ENCODE data around the gene FMN2.
"Not testable (repeated sequence)": the region's sequence is repeated elsewhere in the genome, so short reads cannot be mapped to it uniquely, and the experiment has no call there.

The FMN2 gene

GRCh38 chr1:240139511-240139910, 47.8 kb downstream of the FMN2 start:
- no peak for DNase-seq (ENCODE audit: low read depth)

- DNase-seq (ENCODE audit: low read depth), result no peak
Measured at GRCh38 chr1:240145120-240145519, 53.4 kb downstream of the FMN2 start.

DNA sequence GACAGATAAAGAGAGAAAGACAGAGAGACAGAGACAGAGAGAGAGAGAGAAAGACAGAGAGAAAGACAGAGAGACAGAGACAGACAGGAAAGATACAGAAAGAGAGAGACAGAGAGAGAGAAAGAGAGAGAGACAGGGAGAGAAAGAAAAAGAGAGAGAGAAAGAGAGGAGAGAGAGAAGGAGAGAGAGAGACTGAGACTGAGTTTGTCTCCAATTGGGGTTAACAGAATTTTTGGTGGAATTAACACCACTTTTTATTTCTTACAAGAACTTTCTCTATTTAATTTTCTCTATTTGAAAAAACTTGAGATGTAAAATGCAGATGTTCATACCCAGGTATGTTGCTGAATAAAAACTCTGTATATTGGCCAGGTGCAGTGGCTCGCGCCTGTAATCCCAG, 56.6 kb downstream of the FMN2 start:
- no peak for DNase-seq (ENCODE audit: low read depth)

DNA sequence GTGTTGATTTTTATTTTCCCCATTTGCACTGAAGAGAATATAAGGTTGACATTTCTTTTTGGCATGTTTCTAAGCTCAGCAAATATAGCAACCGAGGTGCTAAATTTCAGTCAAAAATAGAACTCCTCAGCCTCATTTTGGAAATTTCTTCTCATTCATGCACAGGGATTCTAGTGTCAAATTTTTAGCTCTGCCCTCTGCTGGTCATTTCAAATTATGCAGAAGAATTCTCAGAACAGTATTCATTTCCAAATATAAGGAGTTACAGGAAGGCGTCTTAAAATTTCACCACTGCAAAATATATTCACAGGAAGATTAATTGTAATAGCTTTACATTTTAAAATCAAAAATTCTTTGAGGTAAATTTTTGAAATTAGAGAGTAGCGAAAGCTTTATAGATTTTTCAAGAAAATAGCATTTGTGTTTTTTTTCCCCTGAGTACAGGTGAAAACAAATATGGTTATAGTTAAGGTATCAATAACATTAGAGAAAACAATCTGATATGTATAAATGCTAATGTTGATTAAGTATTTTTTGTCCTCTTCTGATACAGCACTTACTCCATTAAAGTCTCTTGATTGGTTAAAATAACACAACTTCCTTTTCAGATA, 57.9 kb downstream of the FMN2 start:
- DNase-seq (ENCODE audit: low read depth), result no peak

GRCh38 chr1:240151136-240151735, 59.6 kb downstream of the FMN2 start:
- no peak for DNase-seq (ENCODE audit: low read depth)

- DNase-seq (ENCODE audit: low read depth), result no peak
Measured at GRCh38 chr1:240152611-240153297, 61.1 kb downstream of the FMN2 start.

- DNase-seq (ENCODE audit: low read depth), result no peak
Measured at GRCh38 chr1:240155605-240156004, 63.9 kb downstream of the FMN2 start.

DNA sequence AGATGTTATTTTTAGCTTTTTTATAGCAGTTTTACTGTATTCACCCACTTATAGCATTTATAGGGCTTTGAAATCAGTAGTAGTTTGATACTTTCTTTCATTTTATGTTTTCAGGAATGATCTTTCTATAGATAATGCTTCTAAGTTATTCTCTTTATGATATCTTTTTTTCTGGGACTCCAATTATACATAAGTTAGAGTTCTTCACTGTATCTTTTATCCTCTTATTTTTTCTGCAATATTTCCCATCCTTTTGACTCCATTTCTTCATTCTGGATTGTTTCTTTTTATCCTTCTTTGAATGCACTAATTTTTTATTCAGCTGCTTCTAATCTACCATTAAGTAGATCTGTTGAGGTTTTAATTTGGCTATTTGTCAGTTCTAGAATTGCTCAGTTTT, 73.1 kb downstream of the FMN2 start:
- DNase-seq (ENCODE audit: low read depth), result no peak

DNA sequence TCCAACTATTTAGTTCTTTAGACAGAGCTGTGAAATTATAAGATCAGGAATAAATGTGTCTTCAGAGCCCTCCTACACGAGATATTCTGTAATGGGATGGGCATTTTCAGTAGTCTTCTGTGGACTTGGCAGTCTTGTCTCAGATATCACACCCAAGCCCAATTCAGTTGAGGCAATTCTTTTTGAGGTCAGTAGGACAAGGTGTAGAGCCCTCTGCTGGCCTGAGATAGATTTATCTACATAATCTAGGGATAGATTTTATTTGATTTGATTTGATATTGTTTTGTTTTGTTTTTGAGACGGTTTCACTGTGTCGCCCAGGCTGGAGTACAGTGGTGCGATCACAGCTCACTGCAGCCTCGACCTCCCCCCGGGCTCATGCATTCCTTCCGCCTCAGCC, 77.5 kb downstream of the FMN2 start:
- no peak for DNase-seq (ENCODE audit: low read depth)

GRCh38 chr1:240170266-240170665, 78.6 kb downstream of the FMN2 start:
- no peak for DNase-seq (ENCODE audit: low read depth)

- no peak for DNase-seq (ENCODE audit: low read depth)
Measured at GRCh38 chr1:240170806-240171205, 79.1 kb downstream of the FMN2 start.

- no peak for DNase-seq (ENCODE audit: low read depth)
Measured at GRCh38 chr1:240171907-240172306, 80.2 kb downstream of the FMN2 start.

GRCh38 chr1:240173836-240174235, 82.2 kb downstream of the FMN2 start:
- no peak for DNase-seq (ENCODE audit: low read depth)

DNA sequence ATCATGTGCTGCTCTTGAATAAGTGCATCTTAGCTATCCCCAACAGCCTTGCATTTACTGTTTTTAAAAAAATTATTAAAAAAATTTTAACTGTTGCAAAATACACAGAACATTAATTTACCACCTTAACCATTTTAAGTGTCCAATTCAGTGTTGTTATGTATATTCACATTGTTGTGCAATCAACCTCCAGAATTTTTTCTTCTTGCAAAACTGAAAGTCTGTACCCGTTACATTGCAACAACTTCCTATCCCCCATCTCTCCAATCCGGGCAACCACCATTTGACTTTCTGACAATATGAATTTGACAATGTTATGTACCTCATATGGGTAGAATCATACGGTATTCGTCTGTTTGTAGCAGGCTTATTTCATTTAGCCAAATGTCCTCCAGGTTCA, 83.1 kb downstream of the FMN2 start:
- DNase-seq (ENCODE audit: low read depth), result no peak

GRCh38 chr1:240178366-240178765, 86.7 kb downstream of the FMN2 start:
- no peak for DNase-seq (ENCODE audit: low read depth)

GRCh38 chr1:240184682-240185081, 93.0 kb downstream of the FMN2 start:
- DNase-seq (ENCODE audit: low read depth), result not testable (repeated sequence)

DNA sequence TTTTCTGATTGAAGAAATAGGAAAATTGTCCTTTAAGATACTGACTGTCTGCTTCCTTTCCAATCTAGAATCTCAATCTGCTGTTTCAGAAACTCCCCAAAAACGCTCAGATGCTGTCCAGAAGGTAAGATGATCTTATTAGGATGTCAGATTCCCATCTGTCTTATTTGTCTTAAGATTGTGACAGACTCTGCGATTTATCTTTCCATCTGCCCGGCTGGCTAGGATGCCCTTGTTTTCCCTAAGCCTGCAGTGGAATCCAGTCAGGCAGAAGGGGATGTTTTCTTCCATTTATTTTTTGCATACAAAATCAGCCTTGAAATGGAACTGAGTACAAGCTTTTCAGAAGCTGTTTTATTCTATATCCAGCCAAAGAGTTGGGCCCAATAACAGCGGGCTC, 96.5 kb downstream of the FMN2 start:
- DNase-seq (ENCODE audit: low read depth), result no peak

DNA sequence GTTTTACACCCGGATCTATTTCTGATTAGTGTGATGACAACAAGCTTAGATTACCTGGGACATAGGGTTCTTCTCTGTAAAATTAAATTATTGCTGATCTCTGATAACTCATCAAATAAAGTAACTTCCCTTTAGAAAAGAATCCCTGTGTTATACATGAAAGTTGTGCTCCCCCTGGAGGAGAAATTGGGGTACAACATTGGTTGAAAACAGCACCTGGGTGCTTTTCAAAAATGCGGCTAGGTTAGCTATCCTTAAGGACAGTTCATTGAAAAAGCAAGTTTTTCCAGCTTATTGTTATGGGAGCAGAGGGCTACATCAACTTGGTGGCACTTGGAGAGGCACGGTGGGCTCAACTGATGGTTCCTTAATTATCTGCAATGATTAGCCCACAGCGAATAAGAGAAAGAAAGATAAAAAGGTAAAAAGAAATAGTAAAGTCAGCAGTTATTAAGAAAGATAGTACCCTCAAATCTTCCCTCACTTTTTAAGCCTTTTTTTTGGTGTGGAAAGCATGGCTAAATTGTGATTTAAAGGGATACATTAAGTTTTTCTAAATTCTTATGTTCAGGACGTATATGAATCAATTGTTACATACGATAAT, 97.8 kb downstream of the FMN2 start:
- no peak for DNase-seq (ENCODE audit: low read depth)

DNA sequence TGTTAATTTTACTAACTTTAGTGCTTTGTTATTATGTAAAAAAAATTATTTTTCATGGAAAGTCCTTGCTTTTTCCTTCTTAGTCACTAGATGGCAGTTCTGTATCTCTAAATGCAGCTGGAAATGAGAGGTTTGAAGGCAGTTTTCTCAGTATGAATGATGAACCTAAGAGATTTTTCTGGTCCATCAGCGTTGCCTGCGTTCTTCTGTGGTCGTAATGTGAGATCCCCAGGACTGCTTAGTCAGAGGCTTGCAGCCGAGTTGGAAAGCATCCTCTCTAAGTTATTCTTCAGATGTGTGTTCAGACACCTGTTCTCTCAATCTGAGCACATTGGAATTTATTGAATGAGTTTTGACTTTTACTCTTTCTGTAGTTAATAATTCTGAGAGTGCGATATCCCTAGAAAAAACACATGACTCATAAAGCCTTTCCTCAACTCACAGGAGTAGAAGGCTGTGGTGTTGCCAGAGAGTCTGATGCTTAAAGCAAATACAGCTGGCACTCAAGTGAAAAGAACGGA, 99.3 kb downstream of the FMN2 start:
- DNase-seq (ENCODE audit: low read depth), result no peak

- DNase-seq (ENCODE audit: low read depth), result no peak
Measured at GRCh38 chr1:240192851-240193250, 101.2 kb downstream of the FMN2 start.

- no peak for DNase-seq (ENCODE audit: low read depth)
Measured at GRCh38 chr1:240193679-240194078, 102.0 kb downstream of the FMN2 start.

DNA sequence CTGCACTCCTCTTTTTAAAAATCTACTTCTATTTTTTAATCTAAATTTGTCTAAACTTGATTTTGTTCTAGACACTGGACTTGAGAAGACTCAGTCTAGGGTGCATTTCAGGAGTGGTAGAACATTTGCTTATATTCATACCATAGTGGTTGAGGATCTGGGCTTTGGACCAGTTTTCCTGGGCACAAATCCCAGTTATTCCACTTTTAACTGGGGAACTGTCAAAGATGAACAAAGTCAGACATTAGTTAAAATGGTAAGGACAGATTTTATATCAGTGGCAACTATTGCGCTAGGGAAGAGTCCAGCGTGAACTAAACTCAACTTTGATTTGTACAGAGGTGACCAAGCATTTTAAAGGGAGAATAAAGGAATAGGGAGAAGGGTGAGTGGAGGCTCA, 102.4 kb downstream of the FMN2 start:
- no peak for DNase-seq (ENCODE audit: low read depth)

DNA sequence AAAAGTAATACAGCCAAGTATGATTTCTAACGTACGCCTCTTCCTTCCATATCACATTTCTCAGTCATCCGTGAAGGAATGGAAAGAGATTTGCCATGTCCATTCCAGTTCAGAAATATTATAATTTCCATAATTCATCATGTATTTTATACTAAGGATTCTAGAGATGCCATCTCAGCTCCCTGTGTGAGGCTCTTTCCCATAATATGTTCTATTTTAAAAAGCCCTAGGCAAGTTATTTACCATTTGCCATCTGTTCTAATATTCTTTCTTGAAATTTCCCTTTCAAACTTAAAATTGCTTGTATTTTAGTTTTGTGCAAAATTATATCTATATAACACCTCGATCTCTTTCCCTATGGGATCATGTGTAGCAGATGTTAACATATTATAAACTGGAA, 106.7 kb downstream of the FMN2 start:
- DNase-seq (ENCODE audit: low read depth), result no peak
